Stimulated activated CD8-positive, alpha-beta memory T cell treated with anti-CD3 and anti-CD28 coated beads, Interleukin-4, amount 100 ng/mL, for 4 hours (primary cell): ENCODE data around the gene CDON.
"Not testable (repeated sequence)": the region's sequence is repeated elsewhere in the genome, so short reads cannot be mapped to it uniquely, and the experiment has no call there.

Experiments used
- DNase-seq, 2 donors: peaks; one replicate each; pipeline ENCODE4 v3.0.0-alpha.2; 2020; ENCODE audit warnings: low read depth in 2 of 2, low spot score in 1 of 2

CDON gene

GRCh38 chr11:126046570-126047195 is 16.0 kb downstream of the CDON start:
- DNase-seq, result no peak

- no peak for DNase-seq
Measured at GRCh38 chr11:126039485-126040271, 23.0 kb downstream of the CDON start.

DNA sequence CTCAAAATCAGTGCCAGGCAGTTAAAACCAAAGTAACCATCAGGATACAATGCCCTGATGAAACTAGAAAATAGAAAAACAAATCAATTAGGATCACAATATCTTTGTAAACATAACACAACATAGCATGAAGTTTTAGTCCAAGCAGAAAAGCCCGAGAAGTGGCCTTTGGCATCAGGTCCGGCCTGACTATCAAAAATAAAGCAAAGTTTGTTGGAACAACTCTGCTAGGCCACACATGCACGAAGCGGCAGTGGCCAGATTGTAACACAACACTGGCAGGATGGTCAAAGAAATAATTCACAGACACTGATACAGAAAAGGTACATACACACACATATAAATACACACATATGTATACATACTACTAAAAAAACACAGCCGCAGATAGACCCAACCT is 26.9 kb downstream of the CDON start:
- no peak for DNase-seq

GRCh38 chr11:126034933-126035425 is 27.7 kb downstream of the CDON start:
- no peak for DNase-seq

- no peak for DNase-seq
Measured at GRCh38 chr11:126034039-126034932, 28.4 kb downstream of the CDON start.

DNA sequence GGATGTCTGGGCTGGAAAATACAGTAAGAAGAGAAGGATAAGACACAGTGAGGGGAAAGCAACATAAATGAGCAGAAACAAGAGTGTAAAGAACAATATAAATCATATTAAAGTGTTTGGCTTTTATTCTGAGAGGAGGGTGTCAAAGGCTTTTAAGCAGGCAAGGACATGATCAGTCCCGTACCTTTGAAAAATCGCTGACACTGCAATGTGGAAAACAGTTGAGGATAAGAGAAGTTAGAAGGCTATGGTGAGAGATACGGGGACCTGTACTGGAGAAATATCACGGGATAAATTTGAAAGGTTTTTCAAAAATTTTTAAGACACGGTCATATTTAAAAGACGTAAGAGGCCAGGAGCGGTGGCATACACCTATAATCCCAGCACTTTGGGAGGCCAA is 30.3 kb downstream of the CDON start:
- DNase-seq, result no peak

GRCh38 chr11:126029805-126030204 is 32.9 kb downstream of the CDON start:
- no peak for DNase-seq

DNA sequence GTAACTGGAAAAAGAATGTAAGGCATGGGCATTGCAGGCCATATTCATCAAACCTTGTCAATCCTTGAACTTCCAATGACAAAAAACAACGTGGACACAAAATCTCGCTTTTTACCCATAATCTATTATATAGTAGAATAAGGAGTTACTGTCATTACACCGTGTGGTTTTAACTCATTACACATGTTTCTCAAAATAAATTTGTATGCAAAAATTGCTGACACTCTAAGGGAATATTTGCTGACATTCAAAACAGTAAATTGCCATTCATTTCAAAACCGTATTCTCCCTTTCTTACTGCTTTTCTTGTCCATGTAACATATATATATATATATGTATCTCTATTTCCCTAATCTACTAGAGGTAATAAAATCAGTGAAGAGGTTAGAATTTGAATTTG is 33.4 kb downstream of the CDON start:
- no peak for DNase-seq

DNA sequence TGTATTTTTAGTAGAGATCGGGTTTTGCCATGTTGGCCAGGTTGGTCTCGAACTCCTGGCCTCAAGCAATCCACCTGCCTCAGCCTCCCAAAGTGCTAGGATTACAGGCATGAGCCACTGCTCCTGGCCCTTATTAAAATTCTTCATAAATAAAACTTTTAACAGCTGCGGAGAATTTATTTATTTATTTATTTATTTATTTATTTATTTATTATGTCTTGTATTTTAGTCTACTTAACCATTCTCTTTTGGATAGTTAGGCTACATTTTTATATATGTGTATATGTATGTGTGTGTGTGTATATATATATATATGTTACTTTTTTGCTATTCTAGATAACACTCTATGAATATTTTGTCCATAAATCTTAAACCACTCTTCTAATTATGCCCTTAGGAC is 34.1 kb downstream of the CDON start:
- not testable (repeated sequence) for DNase-seq

GRCh38 chr11:126026579-126026978 is 36.1 kb downstream of the CDON start:
- no peak for DNase-seq

DNA sequence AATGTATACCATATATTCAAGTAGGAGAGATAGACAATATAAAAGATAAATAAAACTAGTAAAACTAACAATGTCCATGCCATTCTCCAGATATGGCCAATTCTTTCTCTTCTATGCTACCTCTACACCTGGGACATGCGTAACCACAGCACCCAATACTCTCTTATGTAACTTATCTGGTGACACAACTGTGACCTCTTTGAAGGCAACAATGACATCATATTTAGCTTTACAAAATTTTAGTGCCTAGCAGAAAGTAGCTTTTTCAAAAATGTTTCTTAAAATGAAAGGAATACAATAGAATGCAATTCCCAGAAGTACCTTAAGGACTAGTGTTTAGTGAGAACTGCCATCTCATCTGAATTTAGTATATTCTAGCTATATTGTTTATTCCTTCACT is 36.8 kb downstream of the CDON start:
- no peak for DNase-seq

GRCh38 chr11:126024123-126024522 is 38.5 kb downstream of the CDON start:
- no peak for DNase-seq

DNA sequence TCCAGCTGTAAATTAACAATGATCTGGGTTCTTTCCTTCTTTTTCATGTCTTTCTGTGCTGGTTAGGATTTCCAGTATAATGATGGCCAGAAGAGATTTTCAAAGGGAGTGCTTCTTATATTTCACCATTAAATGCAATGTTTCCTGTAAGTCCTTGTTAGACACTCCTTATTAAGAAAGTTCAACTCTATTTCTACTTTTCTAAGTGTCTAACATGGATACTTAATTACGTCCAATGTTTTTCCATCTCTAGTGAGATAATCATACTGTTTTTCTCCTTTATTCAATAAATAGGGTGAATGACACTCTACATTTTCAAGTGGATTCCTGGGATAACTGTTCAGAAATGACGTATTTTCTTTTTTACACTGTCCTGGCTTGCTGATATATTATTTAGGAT is 49.8 kb downstream of the CDON start:
- no peak for DNase-seq

- DNase-seq, result no peak
Measured at GRCh38 chr11:126011754-126012153, 50.9 kb downstream of the CDON start.

GRCh38 chr11:126011265-126011664 is 51.4 kb downstream of the CDON start:
- DNase-seq, result no peak

GRCh38 chr11:126008956-126009355 is 53.7 kb downstream of the CDON start:
- DNase-seq, result no peak

GRCh38 chr11:126007238-126007637 is 55.4 kb downstream of the CDON start:
- no peak for DNase-seq

GRCh38 chr11:126006068-126006467 is 56.6 kb downstream of the CDON start:
- no peak for DNase-seq

DNA sequence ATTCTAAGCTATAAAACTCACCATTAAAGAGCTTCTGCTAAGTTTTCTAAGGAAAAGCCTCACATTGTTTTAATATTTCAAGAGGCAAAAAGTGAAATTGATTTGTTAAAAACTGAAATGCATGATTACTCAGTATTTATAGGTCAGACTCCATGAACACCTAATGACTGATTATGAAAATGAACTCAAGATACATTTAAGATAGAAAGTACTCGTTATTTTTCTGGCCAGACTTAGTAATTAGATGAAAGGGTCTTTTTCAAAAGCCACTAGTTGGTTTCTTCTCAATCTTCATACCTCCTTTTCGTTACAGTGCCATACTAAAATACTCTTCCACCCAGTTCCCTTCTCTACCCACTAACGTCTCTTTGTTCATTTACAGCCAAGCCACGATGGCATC is 60.5 kb downstream of the CDON start:
- no peak for DNase-seq

- no peak for DNase-seq
Measured at GRCh38 chr11:125999234-125999880, 63.3 kb downstream of the CDON start.

DNA sequence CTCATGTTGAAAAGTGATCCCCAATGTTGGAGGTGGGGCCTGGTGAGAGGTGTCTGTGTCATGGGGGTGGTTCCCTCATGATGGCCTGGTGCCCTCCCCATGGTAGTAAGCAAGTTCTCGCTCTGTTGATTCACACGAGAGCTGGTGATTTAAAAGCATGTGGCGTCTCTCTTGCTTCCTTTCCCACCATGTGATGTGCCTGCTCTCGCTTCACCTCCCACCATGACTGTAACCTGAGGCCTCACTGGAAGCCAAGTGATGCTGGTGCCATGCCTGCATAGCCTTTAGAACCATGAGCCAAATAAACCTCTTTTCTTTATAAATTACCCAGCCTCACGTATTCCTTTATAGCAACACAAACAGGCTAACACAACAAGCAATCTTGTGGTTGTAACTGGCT is 64.4 kb downstream of the CDON start:
- no peak for DNase-seq
